Coronary artery (tissue), 2 donors: Measurements from ENCODE around the gene DLG2.

Experiments
- DNase-seq: peaks from one replicate; pipeline ENCODE4 v3.0.0-alpha.2; 2017; ENCODE audit warnings: low spot score
- H3K27ac ChIP-seq, 2 donors: fragments of 200-600 bp; sonication (generic); one replicate each; pipeline ENCODE4 v1.5.1; 2016 to 2019
- H3K4me3 ChIP-seq: fragments of 200-600 bp; sonication (generic); 2 replicates; pipeline ENCODE4 v1.5.1; 2016; ENCODE audit warnings: mild to moderate bottlenecking, moderate library complexity
- TF ChIP-seq, protein P1 (sequence below): fragments of 200-600 bp; sonication (generic); IDR thresholded peaks from one replicate; pipeline ENCODE4 v1.5.1; 2019; ENCODE audit warnings: antibody characterized with exemption

Gene DLG2

GRCh38 chr11:83682611-83682973 lies 1944.6 kb downstream of the DLG2 start:
- TF ChIP-seq, protein P1, sequence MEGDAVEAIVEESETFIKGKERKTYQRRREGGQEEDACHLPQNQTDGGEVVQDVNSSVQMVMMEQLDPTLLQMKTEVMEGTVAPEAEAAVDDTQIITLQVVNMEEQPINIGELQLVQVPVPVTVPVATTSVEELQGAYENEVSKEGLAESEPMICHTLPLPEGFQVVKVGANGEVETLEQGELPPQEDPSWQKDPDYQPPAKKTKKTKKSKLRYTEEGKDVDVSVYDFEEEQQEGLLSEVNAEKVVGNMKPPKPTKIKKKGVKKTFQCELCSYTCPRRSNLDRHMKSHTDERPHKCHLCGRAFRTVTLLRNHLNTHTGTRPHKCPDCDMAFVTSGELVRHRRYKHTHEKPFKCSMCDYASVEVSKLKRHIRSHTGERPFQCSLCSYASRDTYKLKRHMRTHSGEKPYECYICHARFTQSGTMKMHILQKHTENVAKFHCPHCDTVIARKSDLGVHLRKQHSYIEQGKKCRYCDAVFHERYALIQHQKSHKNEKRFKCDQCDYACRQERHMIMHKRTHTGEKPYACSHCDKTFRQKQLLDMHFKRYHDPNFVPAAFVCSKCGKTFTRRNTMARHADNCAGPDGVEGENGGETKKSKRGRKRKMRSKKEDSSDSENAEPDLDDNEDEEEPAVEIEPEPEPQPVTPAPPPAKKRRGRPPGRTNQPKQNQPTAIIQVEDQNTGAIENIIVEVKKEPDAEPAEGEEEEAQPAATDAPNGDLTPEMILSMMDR = no peak
- no peak overlapping the region for H3K27ac ChIP-seq
- no peak for DNase-seq
- H3K4me3 ChIP-seq = no peak overlapping the region

GRCh38 chr11:83681906-83682610 lies 1945.1 kb downstream of the DLG2 start:
- Histone ChIP-seq H3K4me3 (peak overlapping the region; percentile 61), H3K27ac (no peak overlapping the region)
- TF ChIP-seq, protein P1 = no peak
- DNase-seq = no peak

DNA sequence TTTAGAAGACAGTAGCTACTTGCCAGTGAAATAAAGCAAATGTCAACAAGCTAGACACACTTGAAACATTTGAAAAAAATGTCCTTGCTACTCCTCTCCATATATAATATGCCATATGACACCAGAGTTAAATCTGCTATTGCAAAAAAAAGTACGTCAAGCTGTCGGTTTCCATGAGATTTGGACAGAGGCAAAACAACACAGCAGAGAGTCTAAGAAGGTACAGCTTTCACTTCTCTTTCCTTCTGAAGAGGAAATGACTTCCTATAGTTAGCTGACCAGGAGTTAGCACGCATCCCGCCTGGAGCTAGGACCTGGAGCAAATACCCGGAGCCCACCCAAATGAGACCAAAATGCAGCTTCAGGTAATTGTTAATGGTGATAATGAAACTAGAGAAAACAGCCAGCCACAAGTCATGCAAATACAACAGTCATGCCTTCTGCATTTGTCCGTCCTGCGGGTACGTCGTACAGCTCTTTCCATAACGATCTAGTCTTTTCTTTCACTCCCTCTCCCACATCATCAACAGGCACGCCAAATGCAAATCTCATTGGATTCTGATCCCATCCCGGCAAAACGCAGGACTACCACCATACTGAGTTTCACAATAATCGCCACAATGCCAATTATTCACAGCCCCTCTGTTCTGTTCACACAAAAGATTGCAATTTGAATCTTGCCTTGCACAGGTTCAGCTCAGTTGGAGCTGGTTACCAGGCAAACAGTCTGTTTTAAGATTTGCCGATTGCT lies 1945.9 kb downstream of the DLG2 start:
- Histone ChIP-seq H3K27ac (no peak overlapping the region), H3K4me3 (peak overlapping the region; percentile 61)
- DNase-seq = no peak
- TF ChIP-seq, protein P1 = no peak

DNA sequence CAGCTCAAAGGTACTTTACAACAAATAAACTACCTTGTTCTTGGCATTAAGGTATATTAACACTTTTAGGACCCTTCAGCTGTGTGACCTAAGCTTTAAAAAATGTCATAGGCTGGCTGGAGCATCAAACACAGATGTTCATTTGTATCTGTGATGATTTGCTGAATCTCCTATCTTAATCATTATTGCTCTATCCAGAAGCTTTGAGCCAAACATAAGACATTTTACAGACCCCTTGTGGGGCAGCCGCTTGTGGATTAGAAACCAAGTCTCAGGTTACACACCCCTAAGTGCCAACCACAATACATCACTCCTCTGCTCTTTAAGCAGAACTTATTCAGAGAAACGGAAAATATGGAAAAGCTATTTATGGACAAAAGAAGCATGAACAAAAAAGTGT lies 1946.8 kb downstream of the DLG2 start:
- DNase-seq = no peak
- Histone ChIP-seq H3K27ac (no peak overlapping the region), H3K4me3 (no peak overlapping the region)
- TF ChIP-seq, protein P1 = no peak

DNA sequence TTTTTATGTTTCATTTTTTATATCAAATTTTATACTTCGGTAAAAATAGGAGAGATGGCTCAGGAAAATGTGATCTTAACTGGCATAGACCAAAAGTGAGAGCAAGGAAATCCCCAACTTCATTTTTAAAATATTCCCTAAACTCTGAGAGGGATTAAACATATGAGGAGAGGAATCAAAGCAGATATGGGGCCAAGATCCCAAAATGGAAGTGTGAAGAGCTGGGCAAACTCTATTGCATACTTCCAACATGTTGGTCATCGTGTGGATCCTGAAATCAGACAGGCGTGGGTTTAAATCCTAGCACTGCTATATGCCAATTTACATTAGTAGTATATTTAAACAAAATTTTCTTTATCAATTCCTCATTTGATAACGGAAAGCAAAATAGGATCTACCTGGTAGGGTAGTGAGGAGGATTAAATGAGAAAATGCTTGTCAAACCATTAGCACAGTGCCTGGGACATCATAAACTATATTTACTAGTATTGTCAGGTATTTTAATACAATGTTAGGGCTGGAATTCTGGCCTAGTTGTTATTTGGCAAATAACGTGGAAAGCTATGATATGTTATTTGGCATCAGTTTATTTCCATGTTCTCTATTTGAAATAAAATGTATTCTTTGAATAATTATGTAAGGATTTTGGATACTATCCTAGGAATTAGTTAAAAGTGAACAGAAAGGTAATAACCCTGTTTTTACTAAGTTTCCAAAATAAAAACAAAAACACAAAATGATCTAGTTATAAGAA lies 1948.1 kb downstream of the DLG2 start:
- no peak overlapping the region for H3K4me3 ChIP-seq
- DNase-seq = no peak
- TF ChIP-seq, protein P1 = no peak
- no peak overlapping the region for H3K27ac ChIP-seq

GRCh38 chr11:83677730-83678129 lies 1949.4 kb downstream of the DLG2 start:
- TF ChIP-seq, protein P1 = no peak
- H3K27ac ChIP-seq = no peak overlapping the region
- no peak overlapping the region for H3K4me3 ChIP-seq
- DNase-seq = no peak
